Stimulated activated CD8-positive, alpha-beta memory T cell treated with anti-CD3 and anti-CD28 coated beads, Interleukin-4, amount 100 ng/mL, for 4 hours (primary cell): ENCODE measurements around the gene TRABD.
"Not testable (repeated sequence)": the region's sequence is repeated elsewhere in the genome, so short reads cannot be mapped to it uniquely, and the experiment has no call there.

Source experiments
- DNase-seq, 2 donors: peaks; one replicate each; pipeline ENCODE4 v3.0.0-alpha.2; 2020; ENCODE audit warnings: low read depth in 2 of 2, low spot score in 1 of 2

Gene TRABD

DNA sequence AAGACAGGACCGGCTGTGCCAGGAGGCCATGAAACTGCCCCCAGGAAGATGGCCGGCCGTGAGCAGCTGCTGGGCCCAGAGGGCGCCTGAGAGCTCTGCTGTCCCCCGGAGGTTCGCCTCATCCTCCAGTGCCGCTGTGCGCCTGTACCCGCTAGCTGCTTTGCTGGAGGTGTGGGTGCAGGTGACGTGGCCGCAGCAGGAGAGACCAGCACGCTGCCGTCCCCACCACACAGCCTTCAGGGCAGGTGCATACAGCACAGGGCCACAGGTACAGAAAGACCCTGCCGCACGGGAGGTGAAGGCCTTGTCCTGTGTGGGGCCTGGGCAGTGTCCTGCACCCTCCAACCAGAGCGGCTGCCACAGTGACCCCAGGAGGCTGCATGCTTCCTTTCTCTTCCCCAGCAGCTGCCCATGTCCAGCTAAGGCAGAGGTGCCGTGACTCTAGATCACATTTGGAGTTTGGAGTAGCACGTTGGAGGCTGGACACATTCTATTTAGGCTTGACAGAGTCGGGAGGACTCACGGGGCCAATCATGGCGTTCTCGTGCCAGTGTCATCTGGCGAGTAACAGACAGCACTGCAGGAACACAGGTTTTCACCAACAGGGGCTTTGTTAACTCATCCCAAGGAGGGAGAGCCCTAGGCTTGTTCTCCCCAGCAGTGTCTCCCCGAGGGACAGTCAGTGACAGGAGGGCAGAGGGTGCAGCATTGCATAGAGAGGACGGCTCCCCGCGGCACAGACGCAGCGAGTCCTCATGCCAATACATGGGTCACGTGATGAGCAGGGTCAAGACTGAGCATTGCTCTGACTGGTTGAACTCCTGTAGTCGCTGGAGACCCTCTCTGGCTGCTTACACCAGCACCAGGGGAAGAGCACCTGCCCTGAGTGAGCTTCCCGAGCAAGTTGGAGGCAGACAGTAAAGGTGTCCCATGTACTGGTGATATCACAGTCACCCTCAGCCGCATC is 33.9 kb upstream of the TRABD start:
- DNase-seq, result no peak

DNA sequence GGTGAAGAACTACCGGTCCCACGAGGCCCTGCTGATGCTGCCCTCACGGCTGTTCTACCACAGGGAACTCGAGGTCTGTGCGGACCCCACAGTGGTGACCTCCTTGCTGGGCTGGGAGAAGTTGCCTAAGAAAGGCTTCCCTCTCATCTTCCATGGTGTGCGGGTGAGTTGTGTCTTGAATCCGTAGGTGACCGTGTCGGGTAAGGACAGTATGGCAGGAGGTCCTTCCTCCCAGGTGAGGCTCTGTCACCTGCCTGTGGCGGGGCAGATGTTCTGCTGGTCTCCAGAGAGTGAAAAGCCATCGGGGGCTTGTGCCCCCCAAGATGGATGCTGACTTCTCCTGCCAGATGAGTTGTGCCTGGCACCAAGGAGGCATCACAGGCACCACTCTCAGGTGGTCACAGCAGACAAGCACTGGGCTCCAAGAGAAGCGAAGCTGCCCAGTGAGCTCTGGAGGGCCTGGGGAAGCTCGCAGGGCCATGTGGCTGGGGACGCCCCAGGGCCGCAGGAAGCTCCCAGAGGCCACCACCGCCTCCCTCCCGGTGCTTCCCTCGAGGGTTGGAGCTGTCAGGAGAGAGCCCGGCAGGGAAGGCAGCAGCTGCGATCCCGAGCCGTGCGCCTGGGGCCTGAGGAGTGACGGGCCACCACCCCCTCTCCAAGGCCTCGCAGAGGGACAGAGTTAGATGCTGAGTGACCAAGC is 32.5 kb upstream of the TRABD start:
- no peak for DNase-seq

DNA sequence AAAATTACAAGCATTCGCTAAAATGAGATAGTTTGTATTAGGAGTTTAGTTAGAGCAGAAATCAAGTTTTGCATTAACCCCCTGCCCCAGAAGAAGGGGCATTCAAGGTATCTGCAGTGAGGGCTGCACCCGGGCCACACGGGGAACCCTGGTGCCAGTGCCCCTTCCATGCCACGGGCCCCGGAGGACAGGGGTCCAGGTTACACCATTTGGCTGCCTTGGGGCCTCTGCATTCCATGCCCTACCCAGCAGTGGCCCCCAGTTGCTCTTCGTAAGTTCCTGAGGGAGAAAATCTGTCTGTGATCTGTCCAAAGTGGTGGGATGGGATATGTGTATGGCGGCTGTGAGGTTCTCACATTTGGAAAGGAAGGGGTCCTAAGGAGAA is 32.0 kb upstream of the TRABD start:
- DNase-seq, result no peak

- DNase-seq, result no peak
Observed at GRCh38 chr22:50157709-50158375, 27.9 kb upstream of the TRABD start.

GRCh38 chr22:50160947-50161346 is 24.8 kb upstream of the TRABD start:
- DNase-seq, result no peak

GRCh38 chr22:50161508-50162390 is 24.0 kb upstream of the TRABD start:
- no peak for DNase-seq

DNA sequence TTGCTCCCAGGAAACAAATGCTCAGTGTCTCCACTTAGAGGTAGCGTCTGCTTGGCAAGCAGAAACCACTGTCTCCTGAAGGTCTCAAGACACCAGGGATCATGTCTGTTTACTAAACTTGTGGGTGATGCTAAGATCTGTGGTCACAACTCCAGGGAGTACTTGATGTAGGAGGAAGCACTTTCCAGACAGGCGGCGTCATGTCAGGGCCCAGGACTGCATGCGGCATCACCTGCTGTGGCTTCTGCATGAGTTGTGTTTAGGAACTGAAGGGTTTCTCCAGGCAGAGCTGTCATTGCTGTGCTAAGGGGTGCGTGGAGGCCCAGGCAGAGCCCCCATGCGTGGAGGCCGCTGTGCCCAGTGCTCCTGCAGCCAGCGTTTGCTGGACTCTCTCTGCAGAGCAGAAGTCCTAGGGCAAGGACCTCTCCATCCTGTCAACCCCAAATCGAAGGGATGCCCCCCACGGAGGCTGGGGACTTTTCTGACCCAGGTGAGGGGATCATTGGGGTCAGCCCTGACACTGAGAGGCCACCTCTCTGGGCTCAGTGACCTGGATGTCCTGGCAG is 23.2 kb upstream of the TRABD start:
- no peak for DNase-seq

DNA sequence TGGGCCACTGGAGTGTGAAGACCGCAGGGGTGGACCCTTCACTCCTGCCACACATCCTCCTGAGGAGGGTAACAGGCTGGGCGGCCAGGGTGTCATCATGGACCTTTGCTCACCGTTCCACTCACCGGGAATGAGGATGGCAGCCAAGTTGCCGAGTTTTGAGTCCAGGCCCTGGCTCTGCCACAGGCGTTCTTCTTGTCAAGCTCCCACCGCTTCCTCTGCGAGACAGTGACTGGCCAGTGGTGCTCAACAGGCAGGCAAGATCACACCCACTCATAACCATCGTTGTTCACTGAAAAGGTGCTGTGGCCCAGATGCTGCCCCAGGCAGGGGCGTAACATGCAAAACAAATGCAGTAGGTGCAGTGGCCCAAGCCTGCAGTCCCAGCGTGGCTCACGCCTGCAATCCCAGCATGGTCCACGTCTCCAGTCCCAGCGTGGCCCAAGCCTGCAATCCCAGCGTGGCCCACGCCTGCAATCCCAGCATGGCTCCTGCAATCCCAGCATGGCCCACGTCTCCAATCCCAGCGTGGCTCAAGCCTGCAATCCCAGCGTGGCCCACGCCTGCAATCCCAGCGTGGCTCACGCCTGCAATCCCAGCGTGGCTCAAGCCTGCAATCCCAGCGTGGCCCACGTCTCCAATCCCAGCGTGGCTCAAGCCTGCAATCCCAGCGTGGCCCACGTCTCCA is 20.1 kb upstream of the TRABD start:
- no peak for DNase-seq

- no peak for DNase-seq
Observed at GRCh38 chr22:50167689-50168489, 17.8 kb upstream of the TRABD start.

GRCh38 chr22:50168490-50169180 is 17.1 kb upstream of the TRABD start:
- not testable (repeated sequence) for DNase-seq

DNA sequence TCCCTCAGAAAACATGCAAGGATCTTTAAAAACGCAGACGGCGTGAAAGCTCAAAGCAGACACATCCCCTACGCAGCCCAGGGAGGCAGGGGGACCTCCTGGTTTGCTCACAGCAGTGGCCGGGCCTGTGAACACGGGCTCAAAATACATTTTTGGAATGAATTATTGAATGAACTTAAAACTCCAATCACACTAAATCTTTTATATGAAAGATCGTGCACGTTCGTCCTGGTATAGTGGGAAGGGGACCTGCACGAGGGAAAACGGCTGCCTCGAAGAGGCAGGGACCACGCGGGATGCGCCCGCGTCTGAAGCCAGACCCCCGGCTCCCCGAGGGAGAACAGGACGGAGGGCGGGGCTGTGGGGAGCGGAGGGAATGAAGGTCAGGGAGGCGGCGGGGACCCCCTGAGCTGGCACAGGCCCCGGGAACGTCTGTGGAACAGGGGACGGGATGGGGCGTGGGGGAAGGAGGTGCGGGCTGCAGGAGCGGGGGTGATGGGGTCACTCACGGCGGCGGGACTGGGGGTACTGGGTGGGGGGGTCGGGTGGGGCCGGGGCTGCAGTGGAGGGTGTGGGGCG is 16.4 kb upstream of the TRABD start:
- no peak for DNase-seq

- peak in 1 of 2 donors; percentile 32 for DNase-seq
Observed at GRCh38 chr22:50169774-50170341, 15.9 kb upstream of the TRABD start.

- no peak for DNase-seq
Observed at GRCh38 chr22:50170453-50171318, 15.0 kb upstream of the TRABD start, which contains the start of gene PANX2. Gene PANX2 (plus strand): TSS chr22:50170731. CDS start chr22:50170731, 0 bp downstream.

DNA sequence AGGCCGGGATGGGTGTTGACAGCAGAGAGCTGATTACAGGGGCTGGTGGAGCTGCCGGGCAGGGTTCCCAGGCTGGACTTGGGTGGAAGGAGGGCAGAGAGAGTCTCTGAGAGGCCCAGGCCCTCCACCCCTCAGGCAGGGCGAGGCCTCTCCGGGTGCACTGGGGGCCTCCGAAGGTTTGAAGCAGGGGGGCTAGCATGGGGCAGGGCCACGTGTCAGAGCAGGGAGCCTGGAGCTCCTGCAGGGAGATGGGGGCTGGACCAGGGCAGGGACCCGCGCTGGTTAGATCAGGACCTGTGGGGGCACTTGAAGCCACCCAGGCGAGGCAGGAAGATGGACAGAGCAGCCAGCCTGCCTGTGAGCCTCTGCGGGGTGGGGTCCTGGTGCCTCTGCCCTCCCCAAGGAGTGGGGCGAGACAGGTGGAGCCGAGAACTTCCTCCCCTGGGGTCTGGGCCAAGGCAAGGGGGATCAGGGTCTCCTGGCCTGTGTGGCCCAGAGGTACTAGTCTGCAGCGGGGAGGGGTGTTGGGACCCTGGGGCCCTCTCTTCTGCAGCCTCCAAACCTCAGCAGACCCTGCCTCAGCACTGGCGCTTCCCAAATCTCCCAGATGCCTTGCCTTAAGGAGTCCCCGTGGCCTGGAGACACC is 14.3 kb upstream of the TRABD start:
- no peak for DNase-seq

GRCh38 chr22:50171965-50172421 is 13.7 kb upstream of the TRABD start:
- no peak for DNase-seq
